AG09309 (cell line): ENCODE data around the gene UBA3.
A peak's percentile ranks its signal among the peaks of the same experiment; 100 is the strongest.

Experiments used
- DNase-seq: peaks from one replicate; pipeline ENCODE4 v3.0.0-alpha.2; 2010; ENCODE audit warnings: low read depth
- H3K4me3 ChIP-seq: 2 replicates; pipeline ENCODE4 v1.5.1; 2011; ENCODE audit warnings: mild to moderate bottlenecking, low read depth, low read length, moderate library complexity; ENCODE audit not compliant: control insufficient read depth
- TF ChIP-seq, protein P1 (sequence below): IDR thresholded peaks from 2 replicates; pipeline ENCODE4 v1.5.1; 2011; ENCODE audit warnings: mild to moderate bottlenecking, low read depth, low read length, inconsistent platforms; ENCODE audit not compliant: insufficient read depth, control insufficient read depth; ENCODE audit errors: missing control alignments

The UBA3 gene

DNA sequence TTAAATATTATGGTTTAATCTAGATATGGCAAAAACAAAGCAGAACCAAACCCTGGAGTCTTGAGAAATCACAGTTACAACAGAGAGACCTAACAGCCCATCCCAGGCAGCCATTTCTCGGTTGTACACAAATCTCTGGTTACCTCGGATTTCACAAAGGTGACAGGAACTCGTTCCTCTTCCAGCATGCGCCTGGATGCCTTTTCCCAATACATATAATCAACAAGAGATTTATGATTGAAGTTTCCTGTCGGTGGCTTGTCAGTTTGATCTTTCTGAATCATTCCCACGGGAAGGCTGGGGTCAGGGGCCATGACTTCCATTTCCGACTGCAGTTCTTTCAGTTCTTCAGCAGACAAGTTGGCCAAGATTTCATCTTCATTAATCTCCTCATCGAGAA lies 41.8 kb upstream of the UBA3 start:
- H3K4me3 ChIP-seq = no peak overlapping the region
- TF ChIP-seq, protein P1, sequence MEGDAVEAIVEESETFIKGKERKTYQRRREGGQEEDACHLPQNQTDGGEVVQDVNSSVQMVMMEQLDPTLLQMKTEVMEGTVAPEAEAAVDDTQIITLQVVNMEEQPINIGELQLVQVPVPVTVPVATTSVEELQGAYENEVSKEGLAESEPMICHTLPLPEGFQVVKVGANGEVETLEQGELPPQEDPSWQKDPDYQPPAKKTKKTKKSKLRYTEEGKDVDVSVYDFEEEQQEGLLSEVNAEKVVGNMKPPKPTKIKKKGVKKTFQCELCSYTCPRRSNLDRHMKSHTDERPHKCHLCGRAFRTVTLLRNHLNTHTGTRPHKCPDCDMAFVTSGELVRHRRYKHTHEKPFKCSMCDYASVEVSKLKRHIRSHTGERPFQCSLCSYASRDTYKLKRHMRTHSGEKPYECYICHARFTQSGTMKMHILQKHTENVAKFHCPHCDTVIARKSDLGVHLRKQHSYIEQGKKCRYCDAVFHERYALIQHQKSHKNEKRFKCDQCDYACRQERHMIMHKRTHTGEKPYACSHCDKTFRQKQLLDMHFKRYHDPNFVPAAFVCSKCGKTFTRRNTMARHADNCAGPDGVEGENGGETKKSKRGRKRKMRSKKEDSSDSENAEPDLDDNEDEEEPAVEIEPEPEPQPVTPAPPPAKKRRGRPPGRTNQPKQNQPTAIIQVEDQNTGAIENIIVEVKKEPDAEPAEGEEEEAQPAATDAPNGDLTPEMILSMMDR = no peak
- no peak for DNase-seq

GRCh38 chr3:69121513-69121912 lies 41.3 kb upstream of the UBA3 start:
- H3K4me3 ChIP-seq = no peak overlapping the region
- DNase-seq = no peak
- TF ChIP-seq, protein P1 = no peak

DNA sequence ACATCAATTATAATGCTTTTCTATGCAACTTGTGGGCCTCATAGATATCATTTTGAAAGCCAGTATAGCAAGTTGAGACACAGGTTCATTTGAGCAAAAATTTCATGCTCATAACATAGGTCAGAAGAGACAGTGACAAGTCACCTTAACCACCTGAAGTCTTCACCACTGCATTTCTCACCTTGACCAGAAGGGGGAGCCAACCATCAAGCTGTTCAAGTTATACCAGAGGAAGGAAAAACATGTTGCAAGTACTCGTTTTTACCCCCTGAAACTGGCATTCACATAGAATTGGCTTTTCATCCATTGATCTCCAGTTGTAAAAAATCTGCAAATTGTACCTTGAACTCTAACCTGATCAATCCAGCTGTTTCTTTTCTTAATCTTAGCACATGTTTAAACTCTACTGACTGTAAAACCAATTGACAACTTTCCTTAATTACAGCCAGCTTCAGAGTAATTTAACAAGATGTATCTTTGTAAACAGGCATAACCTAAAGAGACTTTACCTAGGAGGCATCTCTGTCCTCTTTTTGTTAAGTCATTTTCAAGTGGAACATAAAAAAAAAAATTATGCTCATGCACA lies 40.8 kb upstream of the UBA3 start:
- DNase-seq = no peak
- TF ChIP-seq, protein P1 = peak; percentile 93
- no peak overlapping the region for H3K4me3 ChIP-seq

DNA sequence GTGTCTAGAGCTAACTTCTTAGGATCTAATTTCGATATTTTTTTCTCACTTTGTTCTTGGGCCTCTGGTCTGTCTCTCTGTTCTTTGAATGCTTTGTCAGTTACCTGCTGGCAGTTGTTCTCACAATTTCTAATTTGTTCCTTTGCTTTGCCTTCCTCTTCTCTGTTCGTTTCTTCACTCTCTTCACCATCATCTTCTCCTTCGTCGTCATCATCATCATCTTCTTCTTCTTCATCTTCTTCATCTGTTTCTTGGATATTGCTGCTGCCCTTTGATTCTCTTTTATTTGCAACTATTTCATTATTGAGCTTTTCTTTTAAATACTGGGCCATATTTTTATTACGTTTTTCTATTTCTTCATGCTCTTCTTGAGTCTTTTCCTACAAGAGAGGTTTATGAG lies 39.5 kb upstream of the UBA3 start:
- no peak for DNase-seq
- no peak overlapping the region for H3K4me3 ChIP-seq
- TF ChIP-seq, protein P1 = no peak

DNA sequence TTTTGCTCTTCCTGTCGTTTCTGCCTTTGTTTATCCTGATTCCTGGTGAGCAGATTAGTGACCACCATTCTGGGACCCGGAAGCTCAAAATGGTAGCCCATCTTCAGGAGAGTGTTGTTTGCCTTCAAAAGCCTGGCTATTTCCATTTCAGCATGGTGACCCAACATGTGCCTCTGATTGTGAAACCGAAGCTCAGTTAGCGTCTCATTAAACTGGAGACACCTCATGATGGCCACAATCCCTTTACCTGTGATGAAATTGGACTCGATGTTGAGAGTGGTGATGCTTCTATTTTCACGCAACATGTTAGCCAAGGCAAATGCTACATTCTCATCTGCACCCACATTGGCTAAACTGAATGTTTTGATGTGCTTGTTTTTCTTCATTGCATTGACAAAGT lies 39.0 kb upstream of the UBA3 start:
- DNase-seq = no peak
- H3K4me3 ChIP-seq = no peak overlapping the region
- TF ChIP-seq, protein P1 = no peak

GRCh38 chr3:69118555-69118954 lies 38.4 kb upstream of the UBA3 start:
- TF ChIP-seq, protein P1 = no peak
- no peak for DNase-seq
- no peak overlapping the region for H3K4me3 ChIP-seq

DNA sequence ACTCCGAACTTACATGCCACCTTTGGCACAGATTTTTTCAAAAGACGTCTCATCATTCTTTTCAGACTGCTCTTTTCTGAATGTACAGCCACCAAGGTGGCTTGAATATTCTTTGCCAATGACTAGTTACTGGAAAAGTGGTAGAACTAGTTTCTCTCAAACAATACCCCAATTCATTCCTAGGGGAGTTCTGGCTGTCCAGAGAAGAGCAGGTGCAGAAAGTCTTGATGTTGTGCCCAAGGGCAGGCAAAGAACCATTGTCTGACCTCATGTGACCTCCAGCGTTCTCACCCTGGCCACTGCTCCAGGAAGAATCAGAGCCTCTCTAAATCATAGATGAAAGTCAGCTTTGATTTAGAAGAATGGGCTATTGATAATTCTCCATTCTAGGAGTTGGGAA lies 36.7 kb upstream of the UBA3 start:
- TF ChIP-seq, protein P1 = no peak
- no peak overlapping the region for H3K4me3 ChIP-seq
- DNase-seq = no peak
